ENCODE data around the gene ARHGAP4.

ARHGAP4 gene

GRCh38 chrX:153905481-153906095 is 20.5 kb downstream of the ARHGAP4 start:
- DNase-seq (ENCODE audit: low read depth) = no peak

DNA sequence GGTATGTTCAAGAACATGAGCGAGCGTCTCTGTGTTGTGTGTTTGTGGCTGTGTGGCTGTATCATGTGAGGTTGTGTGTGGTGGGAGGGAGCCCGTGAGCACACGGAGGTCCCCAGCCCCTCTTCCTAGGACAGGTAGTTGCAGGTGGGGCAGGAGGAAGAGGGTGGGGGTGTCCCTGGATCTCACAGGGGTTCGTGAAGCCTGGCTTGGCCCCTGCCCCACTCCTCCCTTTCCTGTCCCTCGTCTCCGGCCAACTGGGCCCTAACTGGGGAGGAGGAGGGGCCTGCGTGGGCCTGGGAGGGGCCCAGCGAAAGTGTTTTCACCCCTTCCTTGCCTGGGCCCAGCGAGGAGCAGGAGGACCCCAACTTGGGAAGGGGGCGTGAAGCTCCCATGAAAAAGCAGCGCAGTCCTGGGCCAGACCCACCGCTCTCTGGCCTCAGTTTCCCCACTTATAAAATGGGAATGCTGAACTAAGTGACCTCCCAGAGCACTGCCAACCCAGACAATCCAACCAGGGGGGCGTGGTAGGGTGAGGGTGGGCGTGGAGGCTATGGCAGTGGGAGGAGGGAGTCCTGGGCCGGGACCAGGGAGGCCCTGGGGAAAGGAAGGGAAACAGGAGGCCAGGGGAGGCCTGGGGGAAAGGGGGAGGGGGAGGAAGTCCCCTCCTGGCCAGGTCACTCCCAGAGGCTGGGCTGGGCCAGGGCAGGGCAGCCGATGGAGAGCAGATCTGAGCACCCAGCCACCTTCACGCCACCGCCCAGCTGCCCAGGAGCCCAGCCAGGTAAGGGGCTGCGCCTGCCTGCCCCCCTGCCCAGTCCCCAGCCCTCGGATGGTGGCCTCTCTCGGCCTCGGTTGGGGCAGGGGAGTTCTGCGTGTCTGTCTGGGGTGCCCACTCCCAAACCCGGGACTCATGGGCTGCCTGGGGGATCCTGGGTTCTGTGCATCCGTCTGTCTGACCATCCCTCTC is 21.8 kb downstream of the ARHGAP4 start, which contains the start of gene AVPR2:
AVPR2 (plus strand) TSS at position 683 of the 967 bp plus-strand sequence. CDS start 473 bp downstream, outside the sequence.
- no peak for DNase-seq (ENCODE audit: low read depth)

GRCh38 chrX:153903238-153903980 is 22.7 kb downstream of the ARHGAP4 start:
- DNase-seq (ENCODE audit: low read depth) = no peak

DNA sequence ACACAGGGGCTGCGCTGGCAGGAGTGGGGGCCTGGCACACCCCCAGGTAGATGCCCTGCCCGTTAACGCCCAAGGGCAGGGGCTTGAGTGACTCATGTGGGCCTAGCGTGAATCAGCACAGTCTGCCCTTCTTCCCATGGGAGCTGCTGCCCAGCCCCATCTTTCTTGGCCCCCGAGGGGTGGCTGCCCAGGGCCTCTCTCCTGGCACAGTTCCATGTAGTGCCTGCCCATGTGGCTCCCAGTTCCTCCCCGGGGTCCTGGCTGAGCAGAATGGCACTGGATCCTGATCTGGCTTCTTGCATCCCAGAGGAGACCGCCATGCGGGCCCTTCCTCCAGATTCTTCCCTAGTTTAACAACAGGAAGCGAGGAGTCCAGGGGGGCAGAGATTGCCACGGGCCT is 23.7 kb downstream of the ARHGAP4 start:
- no peak for DNase-seq (ENCODE audit: low read depth)

DNA sequence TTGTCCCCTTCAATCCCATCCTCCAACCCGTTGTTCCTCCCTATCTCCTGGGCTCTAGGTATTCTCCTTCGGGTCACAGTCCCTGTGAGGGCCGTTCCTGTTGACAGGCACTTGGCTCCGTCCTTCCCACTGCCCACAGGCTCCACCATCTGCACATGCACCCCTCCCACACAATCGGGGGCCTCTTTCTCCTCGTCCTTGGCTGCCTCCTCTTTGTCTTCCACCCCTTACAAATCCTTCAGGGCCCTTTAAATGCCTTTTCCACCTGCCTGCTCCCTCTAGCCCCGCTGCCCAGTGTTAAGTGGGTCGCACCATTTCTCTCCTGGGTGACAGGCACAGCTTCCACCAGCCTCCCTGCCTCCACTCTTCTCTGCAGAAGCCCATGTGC is 24.3 kb downstream of the ARHGAP4 start:
- DNase-seq (ENCODE audit: low read depth) = no peak

DNA sequence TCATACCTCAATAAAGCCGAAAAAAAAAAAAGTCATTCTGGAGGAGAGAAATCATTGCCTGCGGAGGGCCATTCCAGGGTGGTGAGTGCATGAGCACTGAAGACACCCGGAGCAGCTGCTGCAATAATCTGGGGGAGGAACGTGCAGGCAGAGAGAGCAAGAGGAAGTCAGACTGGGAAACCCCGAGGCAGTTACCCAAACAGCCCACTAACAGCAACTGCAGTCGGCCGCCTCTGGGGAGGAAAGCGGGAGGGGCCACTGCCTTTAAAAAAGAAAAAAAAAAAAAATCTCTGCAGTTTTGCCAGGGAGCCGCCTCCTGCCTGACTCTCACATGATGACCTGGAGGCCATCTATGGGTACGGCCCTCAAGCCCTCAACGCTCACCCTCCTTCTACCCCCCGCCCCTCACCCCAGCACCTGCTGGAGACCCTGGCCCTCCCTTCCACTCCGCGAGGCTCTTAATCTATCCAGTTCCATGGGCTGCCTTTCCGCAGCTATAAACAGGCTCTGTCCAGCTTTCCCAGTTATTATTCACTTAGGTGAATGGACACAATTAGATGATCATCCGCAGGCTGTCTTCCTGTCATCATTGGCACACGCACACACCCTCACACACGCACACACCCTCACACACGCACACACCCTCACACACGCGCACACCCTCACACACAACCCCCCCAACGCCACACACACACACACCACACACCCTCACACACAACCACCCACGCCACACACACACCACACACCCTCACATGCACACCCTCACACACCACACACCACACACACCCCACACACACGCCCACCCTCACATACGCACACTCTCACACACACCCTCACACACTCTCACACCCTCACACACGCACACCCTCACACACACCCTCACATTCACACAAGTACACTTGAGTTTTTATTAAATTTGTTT is 25.0 kb downstream of the ARHGAP4 start:
- peak; percentile 90 for DNase-seq (ENCODE audit: low read depth)

GRCh38 chrX:153897899-153898298 is 28.2 kb downstream of the ARHGAP4 start:
- no peak for DNase-seq (ENCODE audit: low read depth)

DNA sequence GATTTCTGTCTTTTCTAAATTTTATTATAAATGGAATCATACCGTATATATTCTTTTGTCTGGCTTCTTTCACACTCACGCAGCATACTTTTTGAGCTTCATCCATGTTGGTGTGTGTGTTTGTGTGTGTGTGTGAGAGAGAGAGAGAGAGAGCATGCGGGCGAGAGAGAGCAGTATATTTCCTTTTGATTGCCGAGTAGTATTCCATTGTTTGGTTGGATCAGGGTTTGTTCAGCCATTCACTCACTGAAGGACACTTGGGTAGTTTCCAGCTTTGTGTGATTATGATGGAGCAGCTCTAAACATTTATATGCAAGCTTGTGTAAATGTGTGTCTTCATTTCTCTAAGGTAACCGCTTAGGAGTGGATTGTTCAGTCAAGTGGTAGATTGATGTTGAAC is 36.9 kb downstream of the ARHGAP4 start:
- no peak for DNase-seq (ENCODE audit: low read depth)

- no peak for DNase-seq (ENCODE audit: low read depth)
These were observed 37.7 kb downstream of the ARHGAP4 start for GRCh38 chrX:153888344-153888743.

- DNase-seq (ENCODE audit: low read depth) = no peak
These were observed 38.7 kb downstream of the ARHGAP4 start for GRCh38 chrX:153887385-153887784.

DNA sequence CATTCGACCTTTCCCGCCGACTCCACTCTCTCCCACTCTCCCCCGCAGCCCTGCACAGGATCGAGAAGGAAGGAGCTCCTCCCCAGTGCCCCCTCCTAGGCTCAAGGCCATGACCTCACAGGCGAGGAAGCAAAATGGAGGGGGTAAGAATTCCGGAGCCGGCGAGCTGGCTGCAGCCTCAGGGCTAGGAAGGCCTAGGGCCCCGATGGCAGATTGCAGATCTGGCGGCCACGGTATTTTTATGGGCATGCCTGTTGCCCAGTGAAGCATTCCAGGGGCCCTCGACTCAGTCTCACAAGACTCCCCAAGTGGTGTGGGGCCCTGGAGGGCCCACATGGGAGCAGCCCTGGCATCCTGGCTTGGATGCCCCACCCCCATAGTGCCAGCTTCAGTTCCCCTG is 39.1 kb downstream of the ARHGAP4 start:
- DNase-seq (ENCODE audit: low read depth) = no peak

- DNase-seq (ENCODE audit: low read depth) = no peak
These were observed 39.8 kb downstream of the ARHGAP4 start, which contains the start of gene L1CAM for GRCh38 chrX:153885968-153886903. Gene L1CAM, minus strand, starts transcription at chrX:153886173. Its CDS starts 10,337 bp downstream, at chrX:153875836.

DNA sequence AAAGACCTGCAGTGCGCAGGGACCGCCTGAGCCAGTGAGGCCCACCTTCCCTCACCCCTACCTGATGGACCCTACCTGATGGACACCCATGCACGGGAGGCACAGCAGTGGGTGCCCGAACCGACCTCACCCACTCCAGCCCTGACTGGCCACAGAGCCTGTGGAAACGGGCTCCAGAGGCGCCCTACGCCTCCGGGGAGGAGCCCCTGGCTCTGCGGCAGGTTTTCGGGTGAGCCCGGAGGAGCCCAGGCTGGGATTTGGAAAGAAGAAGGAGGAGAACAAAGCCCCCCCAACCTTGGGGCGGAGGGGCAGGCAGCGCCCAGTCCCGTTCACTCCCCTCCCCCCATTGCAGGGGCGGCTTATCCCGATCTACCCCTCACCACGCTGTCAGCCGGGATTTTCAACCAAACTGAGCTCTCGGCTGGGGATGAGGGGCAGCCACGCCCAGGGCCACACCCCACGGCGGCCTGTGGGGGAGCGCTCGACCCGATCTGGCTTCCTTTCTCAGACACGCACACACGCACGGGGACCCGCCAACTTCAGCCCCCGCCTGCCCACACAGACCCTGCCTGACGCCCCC is 40.8 kb downstream of the ARHGAP4 start:
- no peak for DNase-seq (ENCODE audit: low read depth)

DNA sequence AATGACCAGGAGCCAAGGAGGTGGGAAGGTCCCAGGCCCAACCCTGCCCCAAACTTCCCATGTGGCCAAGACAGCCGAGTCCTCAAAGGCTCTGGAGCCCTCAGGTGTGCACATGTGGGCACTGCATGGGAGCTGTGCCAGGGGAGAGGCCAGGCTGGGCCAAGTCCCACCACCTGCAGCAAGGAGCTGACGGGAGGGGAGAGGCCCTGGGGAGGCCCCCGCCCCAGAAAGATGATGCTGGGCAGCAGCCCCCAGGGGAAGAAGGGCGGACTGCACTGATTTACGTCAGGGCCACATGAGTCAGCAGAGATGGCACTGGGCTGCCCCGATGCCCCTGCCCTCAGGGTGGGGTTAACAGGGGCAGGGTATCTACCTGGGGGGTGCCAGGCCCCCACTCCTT is 41.5 kb downstream of the ARHGAP4 start:
- no peak for DNase-seq (ENCODE audit: low read depth)

DNA sequence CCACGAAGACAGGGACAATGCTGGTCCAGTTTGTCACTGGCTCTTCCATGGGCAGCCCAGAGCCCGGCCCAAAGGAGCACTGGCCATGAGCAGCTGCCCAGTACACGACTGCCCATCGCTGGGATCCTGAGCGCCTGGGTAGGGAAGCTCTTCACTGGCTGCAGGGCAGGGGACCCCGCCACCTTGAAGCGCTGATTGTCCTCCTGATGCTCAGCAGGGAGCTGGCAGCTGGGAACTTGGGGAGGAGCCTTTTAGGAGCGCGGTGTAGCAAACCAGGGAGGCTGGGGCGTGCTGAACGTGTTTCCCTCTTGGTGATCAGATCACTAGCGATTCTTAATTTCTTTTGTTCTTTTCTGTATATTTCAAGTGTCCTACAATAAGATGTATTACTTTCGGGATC is 41.9 kb downstream of the ARHGAP4 start:
- DNase-seq (ENCODE audit: low read depth) = no peak

GRCh38 chrX:153883163-153883843 is 42.8 kb downstream of the ARHGAP4 start:
- DNase-seq (ENCODE audit: low read depth) = no peak

DNA sequence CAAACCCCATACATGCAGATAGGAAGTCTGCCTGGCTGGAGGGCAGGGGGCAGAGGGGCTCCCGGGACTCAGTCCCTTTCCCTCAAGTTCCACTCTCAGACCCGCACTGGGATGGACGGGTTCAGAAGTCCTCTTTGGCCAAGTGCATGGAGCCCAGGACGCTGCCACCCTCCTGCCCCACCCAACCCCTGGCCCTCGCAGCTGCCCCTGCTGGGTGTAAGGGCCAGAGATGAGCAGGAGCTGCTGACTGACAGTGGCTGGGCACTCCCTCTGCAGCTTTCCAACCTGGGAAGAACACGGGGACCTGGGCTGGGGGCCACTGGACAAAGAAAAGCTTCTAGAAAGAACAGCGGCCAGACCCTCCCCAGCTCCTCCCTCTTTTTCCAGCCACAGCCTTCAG is 43.5 kb downstream of the ARHGAP4 start:
- no peak for DNase-seq (ENCODE audit: low read depth)

DNA sequence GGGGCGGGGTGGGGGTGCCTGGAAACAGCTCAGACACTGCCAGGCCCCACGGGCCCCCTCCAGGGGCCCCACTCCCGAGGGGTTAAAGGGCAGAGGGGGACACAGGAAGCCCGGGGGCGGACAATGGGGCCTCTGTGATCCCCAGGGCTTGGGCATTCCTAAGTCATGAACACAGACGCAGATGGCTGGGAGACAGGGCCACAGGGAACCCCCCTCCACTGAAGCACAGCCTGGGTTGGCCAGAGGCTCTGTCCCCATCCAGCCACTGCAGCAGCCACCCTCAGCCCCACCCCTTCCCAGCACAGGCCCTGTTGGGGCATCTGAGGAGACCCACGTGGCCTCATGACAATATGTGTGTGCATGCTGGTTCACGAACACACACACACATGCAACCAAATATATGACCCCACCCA is 44.0 kb downstream of the ARHGAP4 start:
- DNase-seq (ENCODE audit: low read depth) = no peak

GRCh38 chrX:153881281-153881680 is 44.8 kb downstream of the ARHGAP4 start:
- DNase-seq (ENCODE audit: low read depth) = no peak

Measured in iris pigment epithelial cell (primary cell).